Measurements from ENCODE around the gene SLC46A2. TPM values are rescaled to one million over a fixed set of nuclear protein-coding genes. Genes with fewer than 3 reads are reported as not detected.

Gene SLC46A2
- total and polyA plus RNA-seq, 2 of the 8 experiments (the other 6 are each of a cell fraction or from before 2014, with no cell fraction given), result 0.03 TPM; not detected in 1

DNA sequence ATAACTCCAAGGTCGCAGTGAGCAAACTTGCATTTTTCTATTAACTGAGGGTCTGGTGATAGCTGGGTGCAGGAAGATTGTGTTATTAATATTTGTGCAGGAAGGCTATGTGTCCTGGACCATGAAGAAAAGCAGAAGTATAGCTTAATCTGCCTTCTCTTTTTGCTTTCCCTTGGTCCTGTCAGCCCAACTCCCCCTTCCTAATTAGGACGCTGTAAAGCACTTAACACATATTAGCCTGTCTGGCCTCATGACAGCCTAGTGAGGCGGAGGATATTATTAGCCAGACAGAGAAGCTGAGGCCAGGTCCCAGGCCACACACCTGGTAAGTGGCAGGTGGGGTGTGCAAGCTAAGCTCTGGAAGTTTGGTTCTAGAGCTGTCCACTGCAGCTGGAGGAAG, 29.5 kb downstream of the SLC46A2 start (continued):
- no peak for TF ChIP-seq SP1 (IDR thresholded peaks at IDR 0.05; ENCODE audit: low read depth, low read length)
- no peak for TF ChIP-seq POLR2A (IDR thresholded peaks at IDR 0.05; ENCODE audit: control extremely low read depth in 1 of 2, low read depth in 2 of 2, low read length in 2 of 2)
- TF ChIP-seq BCL11A (IDR thresholded peaks at IDR 0.05; ENCODE audit: low read depth in 2 of 2, low read length in 2 of 2), result no peak
- TF ChIP-seq, protein P1, sequence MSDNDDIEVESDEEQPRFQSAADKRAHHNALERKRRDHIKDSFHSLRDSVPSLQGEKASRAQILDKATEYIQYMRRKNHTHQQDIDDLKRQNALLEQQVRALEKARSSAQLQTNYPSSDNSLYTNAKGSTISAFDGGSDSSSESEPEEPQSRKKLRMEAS (IDR thresholded peaks at IDR 0.05), result no peak
- no peak for TF ChIP-seq HDAC6 (IDR thresholded peaks at IDR 0.05; ENCODE audit: low read depth, low read length)
- no peak for TF ChIP-seq EZH2 (IDR thresholded peaks at IDR 0.05; ENCODE audit: low read depth, low read length, severe bottlenecking)
- TF ChIP-seq CHD2 (IDR thresholded peaks at IDR 0.05; ENCODE audit: low read length), result no peak
- no peak for TF ChIP-seq SRF (IDR thresholded peaks at IDR 0.05; ENCODE audit: low read depth, low read length)
